CD4-positive, alpha-beta T cell treated with Interleukin-10 for 1 hour (primary cell): Measurements from ENCODE around the gene FAM240A.

Experiments used
- DNase-seq: peaks from one replicate; pipeline ENCODE4 v3.0.0-alpha.2; 2020

The FAM240A gene

DNA sequence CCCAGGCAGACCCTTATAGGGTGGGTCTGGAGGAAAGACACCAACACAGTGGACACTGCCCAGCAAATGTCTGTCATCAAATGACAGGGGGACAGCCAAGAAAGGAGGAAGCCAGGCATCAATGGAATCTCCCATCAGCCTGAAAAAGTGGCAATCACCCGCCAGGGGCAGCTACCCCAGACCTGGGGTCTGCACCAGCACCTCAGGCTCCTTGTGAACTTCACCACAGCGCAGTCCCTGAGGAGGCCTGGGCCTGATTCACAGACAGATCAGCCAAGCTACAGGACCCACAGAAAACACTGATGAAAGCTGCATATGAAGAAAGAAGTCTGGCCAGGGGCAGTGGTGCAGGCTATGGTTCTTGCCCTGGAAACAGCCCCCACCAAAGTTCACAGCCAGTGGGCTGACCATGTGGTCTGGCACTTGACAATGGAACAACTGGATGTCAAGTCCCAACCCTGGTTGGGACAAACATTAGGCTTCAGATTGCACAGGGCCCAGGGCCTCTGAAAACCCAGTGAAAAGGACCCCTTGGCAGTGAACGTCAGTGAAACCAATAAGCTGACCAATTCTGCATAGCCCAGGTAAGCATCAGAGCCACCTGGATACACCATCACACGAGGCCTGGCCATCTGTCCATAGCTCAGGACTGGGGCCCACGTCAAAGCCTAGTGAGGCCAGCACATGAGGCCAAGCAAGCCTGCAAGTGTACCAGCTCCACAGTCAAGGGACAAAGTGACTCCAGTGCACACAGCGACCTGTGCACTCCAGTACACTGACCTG, 52.1 kb downstream of the FAM240A start:
- DNase-seq = no peak

DNA sequence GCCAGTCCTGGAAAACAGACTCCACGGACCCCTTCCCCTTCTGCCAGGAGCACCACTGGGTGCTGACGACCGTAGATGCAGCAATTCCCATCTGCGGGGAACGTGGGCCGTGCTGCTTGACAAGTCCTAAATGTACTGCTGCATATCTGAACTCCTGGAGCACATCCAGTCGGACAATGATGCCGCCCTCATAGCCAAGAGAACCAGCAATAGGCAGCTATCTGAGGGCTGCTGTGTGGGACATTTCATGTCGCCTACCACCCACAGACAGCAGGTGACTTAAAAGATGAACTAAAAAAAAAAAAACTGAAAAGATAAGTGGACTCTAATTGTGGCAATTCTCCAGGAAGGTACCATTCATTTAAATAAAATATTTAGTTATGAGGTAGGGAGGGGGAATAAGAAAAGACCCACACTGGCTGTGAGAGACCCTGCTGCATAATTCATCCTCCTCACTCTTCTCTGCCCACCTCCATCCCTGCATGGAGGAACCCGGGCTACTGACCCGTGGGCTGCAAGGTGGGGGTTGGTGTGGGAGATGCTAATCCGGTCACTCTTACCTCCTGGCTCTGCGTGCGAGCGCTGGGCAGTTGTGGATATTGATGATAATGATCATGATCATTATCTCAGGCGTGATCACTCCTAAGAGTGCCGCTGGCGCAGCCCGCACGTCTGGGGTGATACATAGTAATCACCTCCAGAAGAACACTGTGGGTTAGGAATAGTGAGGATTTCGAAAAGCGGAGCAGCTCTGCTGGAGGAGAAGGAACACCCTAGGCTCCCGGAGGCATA, 52.8 kb downstream of the FAM240A start:
- no peak for DNase-seq

DNA sequence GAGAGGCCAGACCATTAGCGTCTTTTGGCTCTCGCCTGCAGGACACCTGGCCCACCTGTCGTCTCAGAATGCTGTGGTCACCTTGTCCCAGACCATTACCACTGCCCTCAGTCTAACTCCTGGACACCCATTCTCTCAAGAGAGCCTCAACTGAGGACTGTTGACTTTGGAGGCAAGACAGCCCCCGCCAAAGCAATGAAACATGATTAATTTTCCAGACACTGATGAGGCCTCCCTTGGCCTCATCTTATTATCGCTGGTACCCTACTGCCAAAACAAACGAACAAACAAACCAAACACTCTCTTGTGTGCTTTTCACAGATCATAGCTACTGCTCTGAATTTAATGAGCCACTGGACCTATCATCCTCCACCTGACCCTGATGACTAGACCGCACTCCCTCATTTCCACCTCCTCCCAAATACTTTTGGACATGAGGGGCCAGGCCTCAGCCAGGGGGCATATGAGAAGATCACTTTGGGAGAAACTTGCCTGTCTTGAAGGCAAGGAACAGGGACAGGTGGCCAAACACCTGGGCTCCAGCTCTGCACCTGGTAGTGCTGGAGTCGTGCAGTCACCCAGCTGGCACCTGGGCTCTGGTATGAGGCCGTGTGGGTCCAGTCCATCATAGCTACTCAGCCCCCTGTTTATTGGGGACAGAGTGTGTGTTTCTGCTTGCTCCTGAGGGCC, 53.6 kb downstream of the FAM240A start:
- no peak for DNase-seq

DNA sequence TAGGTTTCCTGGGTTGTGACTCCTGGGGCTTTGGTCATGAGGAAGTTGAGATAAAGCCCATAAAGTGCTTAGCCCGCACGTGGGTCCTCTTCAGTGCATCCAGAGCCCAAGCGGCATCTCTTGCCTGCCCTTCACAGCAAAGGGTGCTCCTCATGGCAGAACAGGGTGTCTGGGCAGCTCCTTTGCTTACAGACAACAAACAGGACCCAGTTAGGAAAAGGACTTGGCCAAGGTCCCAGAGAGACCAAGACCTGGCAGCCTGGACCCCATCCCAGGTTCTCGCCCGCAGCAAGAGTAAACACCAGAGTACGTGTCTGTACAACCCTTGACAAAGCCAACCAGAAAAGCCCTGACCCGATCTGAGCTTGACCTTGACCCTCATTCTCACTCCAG, 54.1 kb downstream of the FAM240A start:
- no peak for DNase-seq

DNA sequence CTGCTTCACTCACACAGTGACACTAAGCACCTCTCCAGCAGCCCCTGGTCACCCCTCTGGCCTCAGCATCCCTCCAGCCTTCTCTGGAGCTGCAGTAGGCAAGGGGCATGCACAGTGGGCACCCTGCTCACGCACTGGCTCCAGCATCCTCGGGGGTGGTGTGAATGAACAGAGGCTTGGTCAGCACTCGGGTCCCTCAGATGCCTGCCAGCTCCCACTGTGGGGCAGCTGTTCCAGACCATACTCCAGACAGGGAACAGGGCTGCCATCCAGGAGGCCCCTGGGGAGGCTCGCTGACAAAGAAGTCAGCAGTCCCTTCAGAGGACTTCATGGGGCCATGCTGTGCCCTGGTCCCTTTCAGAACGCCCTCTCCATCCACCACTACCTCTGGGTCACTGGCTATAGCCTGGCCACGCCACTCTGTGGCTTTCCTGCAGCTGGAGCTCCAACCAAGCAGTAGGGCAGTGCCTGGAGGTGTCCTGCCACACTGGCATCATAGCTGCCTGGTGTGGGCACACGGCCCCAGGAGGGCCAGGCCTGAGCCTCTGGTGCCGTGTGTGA, 54.8 kb downstream of the FAM240A start:
- no peak for DNase-seq

DNA sequence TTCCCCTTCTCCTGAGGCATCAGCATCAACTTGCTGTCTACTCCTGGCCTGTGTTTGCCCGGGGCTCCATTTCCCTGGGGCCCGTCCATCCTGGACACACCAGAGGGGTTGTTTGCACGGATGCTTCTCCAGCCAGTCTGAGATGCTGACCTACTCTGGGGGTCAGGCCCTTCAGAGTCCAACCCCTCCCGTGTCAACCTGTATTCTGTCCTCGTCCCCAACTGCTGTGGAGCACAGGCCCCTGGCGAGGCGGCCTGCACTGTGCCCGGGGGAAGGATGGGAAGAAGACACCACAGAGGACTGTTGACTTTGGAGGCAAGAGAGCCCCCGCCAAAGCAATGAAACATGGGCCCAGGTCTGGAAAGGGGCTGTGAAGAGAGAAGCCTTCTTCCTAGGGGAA, 55.3 kb downstream of the FAM240A start:
- DNase-seq = no peak

DNA sequence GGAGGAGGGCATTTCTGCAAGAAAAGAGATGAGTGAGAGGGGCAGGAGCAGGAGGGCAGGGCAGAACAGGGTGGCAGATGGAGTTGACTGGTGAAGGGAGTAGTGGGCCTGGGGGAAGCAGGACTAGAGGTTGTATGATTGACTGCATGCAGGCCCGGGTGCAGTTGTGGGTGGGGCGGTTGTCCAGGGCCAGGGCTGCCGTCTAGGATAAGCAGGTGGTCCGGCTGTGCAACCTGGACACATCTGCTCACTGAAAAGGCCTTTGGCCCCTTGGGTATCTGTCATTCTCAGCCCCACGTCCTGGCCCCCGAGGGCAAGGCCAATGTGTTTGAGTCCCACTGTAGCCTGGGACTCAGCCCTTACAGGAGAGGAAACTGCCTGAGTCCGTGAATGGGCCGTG, 55.8 kb downstream of the FAM240A start:
- DNase-seq = no peak

DNA sequence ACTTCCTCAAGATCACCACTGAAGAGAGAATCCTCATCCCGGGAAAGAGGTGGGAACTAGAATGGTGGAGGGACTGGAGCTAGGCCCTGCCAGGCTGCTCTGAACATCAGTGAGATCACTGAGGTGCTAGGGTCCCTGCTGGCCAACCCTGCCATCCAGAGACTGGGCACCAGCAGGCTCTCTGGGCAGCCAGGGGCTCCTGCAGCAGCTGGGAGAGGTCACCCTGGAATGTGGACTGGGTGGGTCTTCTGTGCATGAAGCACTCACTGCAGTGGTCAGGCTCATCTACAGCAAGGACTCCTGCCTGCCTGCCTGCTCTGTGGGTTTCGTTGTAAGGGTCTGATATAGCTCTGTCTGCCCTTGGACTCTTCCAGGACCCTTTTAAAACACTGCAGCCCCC, 56.3 kb downstream of the FAM240A start:
- DNase-seq = no peak

DNA sequence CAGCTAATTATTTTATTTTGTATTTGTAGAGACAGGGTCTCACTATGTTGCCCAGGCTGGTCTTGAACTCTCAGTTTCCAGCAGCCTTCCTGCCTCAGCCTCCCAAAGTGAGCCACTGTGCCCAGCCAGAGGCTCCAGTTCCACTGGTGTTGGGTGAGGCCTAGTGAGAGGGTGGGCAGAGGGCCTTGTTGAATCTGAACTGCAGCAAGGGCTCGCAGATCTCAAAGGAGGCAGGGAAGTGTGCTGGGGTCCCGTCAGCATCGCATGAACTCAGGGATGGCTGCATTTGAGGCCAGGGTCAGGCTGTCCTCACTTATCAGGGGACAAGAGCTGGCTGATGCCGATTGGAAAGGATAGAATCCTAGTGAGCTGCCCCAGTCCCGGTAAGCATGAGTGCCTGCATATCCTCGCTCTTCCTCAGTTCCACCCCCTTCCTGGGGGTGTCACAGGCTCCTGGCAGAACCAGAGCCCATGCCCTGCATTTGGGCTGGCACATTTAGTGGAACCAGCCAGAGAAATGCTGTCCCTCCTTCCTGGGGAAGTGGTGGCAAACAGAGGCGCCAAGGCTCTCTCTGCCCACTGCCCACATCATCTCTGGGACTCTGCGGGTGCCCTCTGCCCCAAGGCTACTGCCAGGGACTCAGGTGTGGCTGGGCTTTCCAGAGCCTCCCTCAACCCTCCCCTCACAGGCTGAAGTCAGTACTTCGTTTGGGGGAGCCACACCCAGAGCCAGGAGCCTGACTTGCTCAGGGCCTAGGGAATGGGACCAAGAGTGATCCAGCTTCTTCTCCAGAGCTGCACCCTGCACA, 57.1 kb downstream of the FAM240A start:
- no peak for DNase-seq

DNA sequence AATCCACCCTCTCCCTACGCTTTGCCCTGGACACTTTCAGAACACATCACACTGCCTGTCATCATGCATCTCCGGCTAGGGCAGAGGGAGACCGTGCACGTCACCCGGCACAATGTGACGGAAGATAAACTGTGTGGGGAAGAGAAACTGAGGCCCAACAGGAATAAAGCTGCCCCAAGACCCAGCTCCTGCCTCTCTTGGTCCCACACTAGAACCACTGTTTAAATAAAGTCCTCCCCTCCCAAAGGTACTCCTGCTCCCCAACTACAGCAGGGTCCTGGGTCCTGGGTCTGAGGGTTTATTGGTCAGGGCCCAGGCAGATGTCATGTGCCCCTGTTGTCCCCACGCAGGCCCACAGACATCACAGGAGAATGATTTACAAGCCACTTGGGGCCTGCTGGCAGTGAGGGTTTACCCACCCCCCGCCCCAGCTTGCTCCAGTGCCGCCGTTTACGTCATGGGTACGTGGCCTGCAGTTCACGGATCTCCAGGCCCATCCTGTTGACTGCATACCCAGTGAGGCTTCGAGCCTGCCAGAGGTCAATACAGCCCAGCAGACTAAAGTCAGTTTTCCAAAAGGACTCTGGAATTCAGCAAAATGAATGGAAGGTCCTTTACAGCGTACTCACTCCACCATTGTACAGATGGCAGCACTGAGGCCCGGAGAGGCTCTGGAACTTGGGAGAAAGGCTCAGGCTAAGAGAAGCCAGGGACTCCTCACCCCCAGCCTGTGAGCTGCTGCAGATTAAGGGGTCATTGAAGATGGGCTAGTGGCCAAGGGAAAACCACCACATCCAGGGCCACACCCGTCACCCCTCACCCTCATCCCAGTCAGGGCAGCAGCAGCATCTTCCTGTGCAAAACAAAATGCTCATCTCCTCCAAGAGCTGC, 57.9 kb downstream of the FAM240A start:
- DNase-seq = no peak

DNA sequence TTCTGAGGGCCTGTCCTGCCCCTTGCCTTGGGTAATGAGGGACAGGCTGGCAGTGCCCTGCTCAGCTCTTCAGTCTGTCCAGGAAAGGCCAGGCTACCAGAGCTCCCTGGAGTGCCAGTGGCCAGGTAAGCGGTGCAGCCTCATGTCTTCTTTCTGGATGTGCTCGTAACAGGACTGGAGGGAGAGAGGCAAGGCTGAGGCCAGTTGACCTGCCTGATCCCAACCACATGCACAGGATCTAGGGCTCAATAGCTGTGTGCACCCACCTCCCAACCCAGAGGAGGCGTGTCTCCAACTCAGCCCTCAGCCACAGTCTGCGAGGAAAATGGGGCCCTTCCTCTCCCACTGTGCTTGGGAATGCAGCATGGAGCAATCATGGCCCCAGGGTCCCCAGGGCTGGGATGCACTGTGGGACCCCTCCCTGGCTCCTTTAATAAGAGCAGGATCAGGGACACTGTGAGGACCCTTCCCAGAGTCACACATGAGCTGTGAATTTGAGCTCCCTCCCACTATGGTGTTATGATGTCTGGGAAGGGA, 58.6 kb downstream of the FAM240A start:
- DNase-seq = no peak

DNA sequence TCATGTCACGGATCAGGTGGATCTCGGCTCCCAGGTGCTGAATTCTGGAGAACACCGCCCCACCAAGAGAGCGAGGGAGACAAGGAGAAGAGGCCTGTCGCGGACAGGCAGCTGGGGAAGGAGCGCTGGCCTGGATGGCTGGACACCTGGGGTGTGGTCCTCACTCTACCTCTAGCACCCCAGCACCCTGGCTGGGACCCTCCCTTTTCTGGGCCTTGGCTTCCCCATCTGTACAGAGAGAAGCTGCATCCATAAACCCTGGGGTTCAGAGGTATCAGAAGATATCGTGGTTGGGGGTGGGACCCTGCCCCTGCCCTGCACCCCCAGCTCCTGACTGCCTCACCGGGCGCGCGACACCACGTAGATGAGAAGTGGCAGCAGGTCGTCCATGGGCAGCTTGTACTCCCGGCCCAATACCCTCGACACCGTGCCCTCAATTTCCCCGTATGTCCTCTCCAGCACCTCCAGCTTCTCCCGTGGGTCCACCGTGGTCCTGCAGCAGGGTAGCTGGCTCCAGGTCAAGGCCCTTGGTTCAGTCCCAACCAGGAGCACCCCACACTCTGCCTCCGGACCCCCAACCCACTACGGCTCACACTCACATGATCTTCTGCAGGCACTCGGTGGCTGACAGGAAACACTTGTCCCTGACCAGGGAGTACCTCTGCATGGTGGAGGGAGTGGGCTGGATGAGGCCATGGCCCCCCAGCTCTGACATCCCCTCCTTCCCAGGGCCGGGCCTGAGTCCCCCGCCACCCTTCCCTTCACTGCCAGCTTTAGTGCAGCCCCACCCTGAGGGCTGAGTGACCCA, 59.4 kb downstream of the FAM240A start:
- no peak for DNase-seq

DNA sequence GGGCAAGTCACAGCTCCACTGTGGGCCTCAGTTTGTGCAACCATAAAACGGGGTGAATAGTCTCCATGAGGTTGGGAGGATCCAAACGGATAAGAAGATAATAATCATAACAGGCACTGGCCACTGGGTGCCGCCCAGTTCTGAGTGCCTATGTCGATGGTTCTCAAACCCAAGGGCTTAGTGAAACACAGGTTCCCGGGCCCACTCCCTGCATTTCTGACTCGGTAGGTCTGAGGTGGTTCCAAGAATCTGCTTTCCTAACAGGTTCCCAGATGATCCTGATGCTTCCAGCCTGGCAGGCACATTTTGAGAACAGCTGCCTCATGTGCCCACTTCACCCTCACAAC, 60.0 kb downstream of the FAM240A start:
- no peak for DNase-seq

DNA sequence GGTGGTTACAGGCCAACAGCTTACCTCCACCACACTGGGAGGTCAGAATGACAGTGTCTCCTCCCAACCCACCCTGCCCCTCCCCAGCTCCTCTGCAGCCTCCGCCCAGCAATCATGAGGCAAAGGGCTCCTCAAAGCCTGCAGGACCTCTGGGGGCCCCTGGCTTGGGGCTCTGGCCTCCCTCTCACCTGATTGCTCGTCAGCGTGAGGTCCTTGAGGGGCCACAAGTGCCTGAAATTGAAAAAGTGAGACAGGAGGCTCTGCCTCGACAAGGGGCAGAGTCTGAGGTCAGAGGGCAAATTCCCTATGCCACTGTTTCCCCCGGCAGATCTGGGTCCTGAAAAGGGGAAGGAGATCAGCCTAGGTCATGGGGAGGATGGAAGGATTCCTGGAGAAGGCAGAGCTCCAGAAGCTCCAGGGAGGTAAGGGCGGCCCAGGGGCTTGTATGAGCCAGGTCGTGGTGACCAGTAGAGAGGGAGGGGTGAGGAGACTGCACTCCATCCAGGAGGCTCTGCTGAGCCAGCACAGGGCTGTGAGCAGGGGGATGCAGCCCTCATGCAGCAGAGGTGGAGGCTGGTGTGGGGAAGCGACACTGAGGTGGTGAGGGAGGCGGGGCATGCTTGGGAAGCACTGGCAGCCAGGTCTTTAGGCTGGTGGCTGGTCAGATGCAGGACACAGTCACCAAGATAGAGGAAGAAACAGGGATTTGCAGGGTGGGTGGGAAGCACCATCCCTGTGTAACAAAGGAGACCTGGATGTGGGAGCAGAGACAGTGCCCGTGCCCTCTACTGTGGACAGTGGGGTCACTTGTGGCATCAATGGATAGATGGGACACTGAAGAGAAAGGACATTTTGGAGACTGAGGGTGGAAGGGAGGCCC, 61.1 kb downstream of the FAM240A start:
- DNase-seq = no peak

DNA sequence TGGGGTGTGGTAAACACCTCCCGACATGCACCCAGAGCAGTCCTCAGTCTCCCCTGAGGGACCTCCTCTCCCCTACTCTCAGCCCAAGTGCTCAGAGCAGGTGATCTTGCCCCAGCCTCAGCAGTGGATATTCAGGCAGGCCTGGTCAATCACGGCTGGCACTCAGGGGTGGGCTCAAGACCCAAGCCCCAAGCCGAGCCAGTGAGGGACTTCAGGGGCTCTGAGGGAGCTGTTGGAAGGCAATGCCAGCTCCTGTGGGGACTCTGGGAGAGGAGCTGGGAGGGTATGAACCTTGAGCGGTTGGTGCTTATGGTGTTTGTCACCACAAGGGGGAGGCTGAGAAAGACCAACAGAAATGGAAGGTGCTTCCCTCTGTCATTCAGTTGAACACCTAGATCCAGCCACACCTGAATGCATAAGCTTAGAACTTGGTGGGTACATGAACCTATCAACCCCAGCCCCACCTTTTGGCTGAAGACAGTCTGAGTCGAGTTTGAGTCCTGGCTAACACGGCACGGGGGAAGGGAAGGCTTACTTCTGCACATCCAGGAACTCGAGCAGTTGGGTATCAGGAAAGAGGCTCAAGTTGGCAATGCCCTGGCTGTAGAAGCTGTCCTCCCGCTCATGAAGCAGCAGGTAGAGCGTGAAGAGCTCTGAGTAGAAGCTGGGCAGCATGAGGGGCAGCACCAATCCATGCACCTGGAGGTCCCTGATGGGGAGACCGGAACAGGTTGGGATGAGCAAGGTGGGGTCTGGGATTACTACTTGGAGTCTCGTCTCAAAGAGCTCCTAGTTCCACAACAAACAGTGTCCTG, 61.9 kb downstream of the FAM240A start:
- DNase-seq = no peak

DNA sequence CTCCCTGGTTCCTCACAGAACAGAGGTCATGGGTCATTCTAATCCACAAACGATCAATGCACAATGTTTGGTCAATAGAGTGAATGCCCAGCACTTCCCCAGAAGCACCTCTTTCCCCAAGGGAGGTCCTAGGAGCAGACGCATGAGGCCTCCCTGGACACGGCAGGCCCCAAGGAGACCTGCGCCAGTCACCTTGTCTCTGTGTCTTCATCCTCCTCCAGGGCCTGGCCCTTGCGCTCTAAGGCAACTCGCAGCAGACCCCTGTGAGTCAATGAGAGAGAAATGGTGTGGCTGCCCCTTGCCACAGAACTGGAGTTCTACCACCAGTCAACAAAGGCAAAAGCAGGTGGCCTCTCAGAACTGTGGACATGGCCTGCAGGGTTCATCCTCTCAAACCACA, 63.1 kb downstream of the FAM240A start:
- DNase-seq = no peak
